Loucy (cell line): Measurements from ENCODE around the gene PXT1.

Experiments used
- CTCF ChIP-seq: fragments of 200-600 bp; sonication (generic); conservative IDR thresholded peaks from 2 replicates; pipeline ENCODE4 v1.5.1; 2014; ENCODE audit warnings: mild to moderate bottlenecking, antibody characterized with exemption, low read length
- EZH2phosphoT487 ChIP-seq: fragments of 200-600 bp; IDR thresholded peaks from 2 replicates; pipeline ENCODE4 v1.6.1; 2018; ENCODE audit warnings: antibody characterized with exemption, mild to moderate bottlenecking, moderate library complexity, borderline replicate concordance

DNA sequence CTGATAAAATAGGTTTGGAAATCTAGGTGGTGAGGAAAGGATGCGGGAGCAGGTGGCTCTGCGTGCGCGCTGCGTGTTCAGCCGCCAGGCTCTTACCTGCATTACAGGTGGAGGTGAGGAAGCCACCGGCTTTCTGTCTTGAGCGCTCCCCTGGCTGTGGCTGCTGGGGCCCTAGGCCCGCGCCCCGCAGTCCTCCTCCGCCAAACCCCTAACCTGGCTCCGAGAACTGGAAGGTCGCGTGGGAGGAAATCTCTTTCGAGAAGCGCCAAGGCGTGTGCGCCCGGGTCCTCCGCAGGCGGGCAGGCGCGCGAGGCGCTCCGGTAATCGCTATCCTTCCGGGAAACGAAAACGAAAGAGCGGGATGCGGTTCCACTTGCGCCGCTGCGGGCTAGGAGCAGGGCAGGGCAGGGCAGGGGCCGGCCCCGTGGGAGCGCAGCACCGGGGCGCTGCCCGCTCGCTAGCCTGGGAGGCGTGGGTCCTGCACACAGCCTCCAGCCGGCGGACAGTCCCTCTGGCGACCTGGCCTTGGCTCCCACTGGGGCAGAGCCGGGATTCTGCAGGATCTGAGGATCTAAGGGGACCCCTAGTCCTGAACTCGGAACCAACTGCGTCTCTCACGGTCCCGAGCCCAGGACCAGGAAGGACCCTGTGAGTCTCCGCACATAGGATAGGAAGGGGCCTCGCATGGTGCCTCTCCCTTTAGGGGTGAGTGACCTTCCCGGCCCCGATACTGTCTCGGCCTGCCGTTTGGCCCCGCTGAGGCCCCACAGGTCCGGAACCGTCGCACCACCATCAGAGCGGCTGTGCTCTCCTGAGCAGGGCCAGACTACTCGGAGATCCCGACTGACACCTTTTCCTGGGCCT is 55.0 kb downstream of the PXT1 start, which contains the start of gene ETV7:
- TF ChIP-seq CTCF (no peak), EZH2phosphoT487 (no peak)
